Left hindlimb (tissue), 1 donor: Measurements from ENCODE around the gene ARFRP1.
"Not testable (repeated sequence)": the region's sequence is repeated elsewhere in the genome, so short reads cannot be mapped to it uniquely, and the experiment has no call there.

Experiments
- DNase-seq: peaks from one replicate; pipeline ENCODE4 v3.0.0-alpha.2; 2018

The ARFRP1 gene

DNA sequence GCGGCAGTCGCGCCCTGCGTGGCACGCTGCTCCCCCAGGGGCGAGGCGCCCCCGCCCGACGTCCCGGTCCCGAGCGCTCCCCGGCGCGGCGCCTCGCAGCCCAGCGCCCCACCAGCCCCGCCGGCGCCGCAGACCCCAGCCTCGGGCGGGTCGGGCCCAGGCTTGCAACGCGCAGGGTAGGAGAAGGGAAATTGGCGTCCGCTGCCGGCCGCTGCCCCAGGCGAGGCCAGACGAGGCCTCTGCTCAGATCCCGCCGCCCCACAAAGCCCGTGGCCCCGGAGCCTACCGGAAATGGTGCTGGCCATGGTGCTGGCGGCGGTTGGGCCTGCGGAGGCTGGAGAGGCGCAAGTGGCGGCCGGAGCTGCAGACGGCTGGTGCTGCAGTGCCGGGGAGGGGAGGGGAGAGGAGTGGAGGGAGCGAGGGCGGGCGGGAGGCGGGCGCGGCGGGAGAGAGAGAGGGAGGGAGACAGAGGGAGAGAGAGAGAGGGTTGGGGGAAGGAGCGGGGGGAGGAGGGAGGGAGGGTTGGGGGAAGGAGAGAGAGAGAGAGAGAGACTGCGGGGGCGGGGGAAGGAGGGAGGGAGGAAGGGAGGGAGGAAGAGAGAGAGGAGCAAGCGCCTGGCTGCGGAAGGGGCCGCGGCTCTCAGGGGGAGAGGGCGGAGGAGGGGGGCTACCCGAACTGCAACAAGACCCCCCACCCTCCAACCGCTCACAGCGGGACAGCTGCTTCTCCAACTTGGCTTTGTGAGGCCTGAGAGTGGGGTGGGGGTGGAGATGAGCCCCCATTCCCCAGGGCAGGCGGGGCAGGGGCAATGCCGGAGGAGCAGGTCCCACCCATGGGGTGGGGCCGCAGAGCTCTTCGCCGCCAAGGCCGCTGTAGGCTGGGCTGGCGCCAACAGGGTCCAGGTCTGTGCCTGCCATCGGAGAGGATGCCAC is 54.5 kb downstream of the ARFRP1 start, which contains the start of gene STMN3:
TSS of gene STMN3 (minus strand) at position 384 of the 933 bp plus-strand sequence. CDS start at position 305, 79 bp downstream.
- peak; percentile 95 for DNase-seq

DNA sequence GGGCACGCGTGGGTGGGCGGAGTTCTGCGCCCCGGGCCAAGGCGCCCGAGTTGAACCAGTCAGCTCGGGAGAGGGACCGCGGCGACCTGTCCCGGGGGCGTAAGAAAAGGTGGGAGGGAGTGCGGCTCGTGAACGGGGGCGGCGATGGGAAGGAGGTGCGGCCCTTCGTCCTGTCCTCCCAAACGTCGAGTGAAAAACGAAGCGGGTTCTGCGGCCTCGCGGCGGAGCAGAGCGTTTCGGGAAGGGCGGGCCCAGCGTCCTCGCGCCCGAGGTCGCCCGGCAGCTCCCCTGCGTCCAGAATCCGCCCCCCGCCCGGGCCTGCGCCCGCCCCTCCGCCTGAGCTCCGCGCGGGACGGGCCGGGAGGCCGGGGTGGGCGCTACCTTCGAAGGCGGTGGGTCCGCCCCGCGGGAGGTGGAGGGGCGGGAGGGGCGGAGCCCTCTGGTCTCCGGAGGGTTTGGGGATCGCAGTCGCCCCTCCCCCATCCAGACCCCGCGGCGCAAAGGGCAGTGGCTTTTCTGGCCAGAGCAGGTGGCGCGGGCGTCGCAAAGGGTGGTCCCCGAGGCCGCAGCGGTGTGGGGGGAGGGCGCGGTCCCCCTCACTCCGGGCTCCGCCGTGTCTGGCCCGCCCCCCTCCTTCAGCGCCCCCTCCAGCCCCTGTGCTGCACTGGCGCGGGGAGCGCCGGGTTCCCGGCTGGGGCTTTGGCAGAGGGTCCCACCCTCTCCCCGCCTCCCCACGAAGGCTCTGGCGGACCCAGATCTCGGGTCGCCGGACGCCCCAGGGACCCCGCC is 55.4 kb downstream of the ARFRP1 start:
- DNase-seq: peak; percentile 61

GRCh38 chr20:63651942-63652191 is 55.9 kb downstream of the ARFRP1 start:
- no peak for DNase-seq

DNA sequence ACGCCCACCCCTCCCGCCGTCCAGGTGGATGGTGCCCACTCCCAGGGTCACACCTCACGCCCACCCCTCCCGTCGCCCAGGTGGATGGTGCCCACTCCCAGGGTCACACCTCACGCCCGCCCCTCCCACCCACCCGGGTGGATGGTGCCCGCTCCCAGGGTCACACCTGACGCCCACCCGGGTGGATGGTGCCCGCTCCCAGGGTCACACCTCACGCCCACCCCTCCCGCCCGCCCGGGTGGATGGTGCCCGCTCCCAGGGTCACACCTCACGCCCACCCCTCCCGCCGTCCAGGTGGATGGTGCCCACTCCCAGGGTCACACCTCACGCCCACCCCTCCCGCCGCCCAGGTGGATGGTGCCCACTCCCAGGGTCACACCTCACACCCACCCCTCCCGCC is 57.3 kb downstream of the ARFRP1 start:
- not testable (repeated sequence) for DNase-seq

DNA sequence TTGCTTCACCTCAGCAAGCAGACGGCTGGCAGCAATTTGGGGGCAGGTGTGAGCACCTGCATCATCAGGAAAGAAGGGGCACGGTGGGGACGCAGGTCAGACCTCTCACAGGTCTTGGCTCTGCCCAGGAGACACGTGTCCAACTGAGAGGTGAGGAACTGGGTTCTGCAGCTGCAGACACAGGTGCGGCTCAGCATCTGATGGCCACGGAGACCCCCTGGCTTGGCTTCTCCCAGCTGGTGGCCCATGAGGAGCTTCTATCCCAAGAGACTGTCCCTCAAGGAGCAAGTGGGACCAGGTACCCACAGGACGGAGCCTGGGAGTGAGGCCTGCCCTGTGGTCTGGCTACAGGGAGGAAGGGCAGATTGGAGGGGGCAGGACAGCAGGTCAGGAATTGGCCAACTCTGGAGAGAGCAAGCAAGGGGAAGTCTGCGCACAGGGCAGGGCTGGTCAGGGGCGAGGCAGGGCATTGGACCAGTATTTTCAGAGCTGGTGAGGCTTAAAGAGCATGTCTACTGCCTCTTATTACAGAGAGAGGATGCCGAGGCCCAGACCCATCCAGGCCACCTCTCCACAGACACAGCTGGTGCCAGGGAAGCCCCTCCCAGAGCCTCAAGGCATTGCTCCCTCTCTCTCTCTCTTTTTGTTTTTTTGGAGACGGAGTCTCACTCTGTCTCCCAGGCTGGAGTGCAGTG is 58.7 kb downstream of the ARFRP1 start:
- DNase-seq: no peak
